PC-9 (cell line): Measurements from ENCODE around the gene C12orf60. TPM values are rescaled to one million over a fixed set of nuclear protein-coding genes. Genes with fewer than 3 reads are reported as not detected.

ENCODE experiments used
- BruUV-seq: library from RNA; stranded (reverse); fragments of 400-500 nt; replicated peaks from 2 replicates; lab custom pipeline; 2021; lab: Mats Ljungman, UMichigan
- CTCF ChIA-PET: fragments of 300-600 bp; sonication (Branson Sonifier 250); formaldehyde crosslinking; loops from one replicate; lab custom pipeline; 2022; ENCODE audit warnings: antibody characterized with exemption; lab: Charles Lee
- POLR2A ChIA-PET: fragments of 300-600 bp; sonication (Branson Sonifier 250); formaldehyde crosslinking; loops from one replicate; lab custom pipeline; 2022; ENCODE audit warnings: antibody characterized with exemption; ENCODE audit not compliant: unreplicated experiment; lab: Charles Lee
- DNase-seq, 2 experiments: peaks; one replicate each; pipeline versions ENCODE4 v3.0.0 to v3.0.0-alpha.2; 2015 to 2022; ENCODE audit warnings: mixed read lengths in 1 of 2
- H2AFZ ChIP-seq: fragments of 200-600 bp; sonication (generic); 2 replicates; pipeline ENCODE4 v1.8.1; 2017; ENCODE audit warnings: antibody characterized with exemption
- H3F3A ChIP-seq: fragments of 200-600 bp; sonication (generic); 2 replicates; pipeline ENCODE4 v1.8.1; 2017; ENCODE audit warnings: antibody characterized with exemption, mild to moderate bottlenecking, low read depth; ENCODE audit not compliant: insufficient read depth
- H3K27ac ChIP-seq: fragments of 200-600 bp; sonication (generic); 2 replicates; pipeline ENCODE4 v1.6.1; 2016; ENCODE audit warnings: mixed run types
- H3K27me3 ChIP-seq: fragments of 200-600 bp; sonication (generic); 2 replicates; pipeline ENCODE4 v1.6.1; 2016; ENCODE audit warnings: low read depth, mixed run types; ENCODE audit not compliant: insufficient read depth
- H3K36me3 ChIP-seq: fragments of 200-600 bp; sonication (generic); 2 replicates; pipeline ENCODE4 v1.6.1; 2016; ENCODE audit warnings: low read depth, mixed run types
- H3K4me1 ChIP-seq: fragments of 200-600 bp; sonication (generic); replicated peaks from 2 replicates; pipeline ENCODE4 v1.6.1; 2016; ENCODE audit warnings: mixed run types; ENCODE audit not compliant: insufficient read depth
- H3K4me2 ChIP-seq: fragments of 200-600 bp; sonication (generic); 2 replicates; pipeline ENCODE4 v1.6.1; 2017; ENCODE audit warnings: mixed run types
- H3K4me3 ChIP-seq: fragments of 200-600 bp; sonication (generic); 2 replicates; pipeline ENCODE4 v1.6.1; 2016; ENCODE audit warnings: mixed run types
- H3K79me2 ChIP-seq: fragments of 200-600 bp; sonication (generic); 2 replicates; pipeline ENCODE4 v1.6.1; 2017; ENCODE audit warnings: low read depth, mixed run types
- H3K9me2 ChIP-seq: fragments of 200-600 bp; sonication (generic); 2 replicates; pipeline ENCODE4 v1.8.1; 2017; ENCODE audit warnings: mild to moderate bottlenecking; ENCODE audit not compliant: insufficient read depth
- H3K9me3 ChIP-seq: fragments of 200-600 bp; sonication (generic); 2 replicates; pipeline ENCODE4 v1.8.1; 2016; ENCODE audit warnings: low read depth; ENCODE audit not compliant: insufficient read depth
- H4K20me1 ChIP-seq: fragments of 200-600 bp; sonication (generic); 2 replicates; pipeline ENCODE4 v1.8.1; 2017; ENCODE audit not compliant: insufficient read depth
- CTCF ChIP-seq: fragments of 200-600 bp; sonication (generic); conservative IDR thresholded peaks from 2 replicates; pipeline ENCODE4 v1.6.1; 2017; ENCODE audit warnings: mixed run types, antibody characterized with exemption, mild to moderate bottlenecking, moderate library complexity
- EZH2 ChIP-seq: fragments of 200-600 bp; sonication (generic); IDR thresholded peaks from 2 replicates; pipeline ENCODE4 v1.8.0; 2017; ENCODE audit warnings: antibody characterized with exemption, low read depth
- intact Hi-C: fragments of 100-400 bp; cut with micrococcal nuclease; formaldehyde crosslinking; loops from one replicate; pipeline ENCODE4 v1.10.0; 2022; ENCODE audit not compliant: unreplicated experiment
- total RNA-seq: library from RNA; stranded (reverse); gene quantifications from 2 replicates; pipeline ENCODE4 v1.2.3, GENCODE V29; 2021

Gene C12orf60
- total RNA-seq, 1 experiment from 2014 or later, result 4.0 TPM

GRCh38 chr12:14774906-14775635 lies 28.4 kb upstream of the C12orf60 start:
- Histone ChIP-seq H3K9me3 (no peaks in the 10 kb centered on the region), H3K4me2 (peak overlapping the region; percentile 88), H3K79me2 (peaks cover 42% of the 10 kb centered on the region), H2AFZ (peak overlapping the region; percentile 83), H3K36me3 (no peaks in the 10 kb centered on the region), H3F3A (peaks cover 40% of the 10 kb centered on the region), H3K4me3 (peak overlapping the region; percentile 91), H4K20me1 (no peaks in the 10 kb centered on the region), H3K27me3 (no peaks in the 10 kb centered on the region), H3K9me2 (no peaks in the 10 kb centered on the region), H3K27ac (peak overlapping the region; percentile 89), H3K4me1 (peaks cover 42% of the 10 kb centered on the region)
- CTCF ChIA-PET, result interaction anchor here (0.6 to 0.7 kb wide), 4 partner anchors 69 to 937 kb away, joined by 3 to 4 read pairs (median 3); no protein-coding TSS in a partner anchor
- TF ChIP-seq CTCF (0 out of 2 replicates have a peak, but pooled peaks have one; percentile 1), EZH2 (no peak)
- no TSS peak for BruUV-seq
- intact Hi-C loops, result loop anchor here (1.0 to 10.0 kb wide), 7 partner anchors 28 to 1110 kb away; partner anchors contain the start of genes ARHGDIB, ATF7IP, C12orf60 and STRAP
- DNase-seq, result peak; percentile 51 to 55
- POLR2A ChIA-PET, result interaction anchor here (0.6 to 1.2 kb wide), 7 partner anchors 9 to 1569 kb away, joined by 3 to 16 read pairs (median 3); no protein-coding TSS in a partner anchor

GRCh38 chr12:14775636-14775980 lies 27.9 kb upstream of the C12orf60 start:
- Histone ChIP-seq H3K4me3 (peak overlapping the region; percentile 91), H4K20me1 (no peaks in the 10 kb centered on the region), H3K27ac (peak overlapping the region; percentile 89), H3K27me3 (no peaks in the 10 kb centered on the region), H3K9me3 (no peaks in the 10 kb centered on the region), H2AFZ (peak overlapping the region; percentile 83; the same call in 1 of the 2 replicates), H3K4me1 (peaks cover 42% of the 10 kb centered on the region), H3K4me2 (peak overlapping the region; percentile 88), H3K9me2 (no peaks in the 10 kb centered on the region), H3K79me2 (peaks cover 37% of the 10 kb centered on the region), H3K36me3 (no peaks in the 10 kb centered on the region), H3F3A (peaks cover 36% of the 10 kb centered on the region)
- DNase-seq, result peak in 1 of 2 experiments; percentile 71
- ChIA-PET CTCF (interaction anchor here (0.6 to 0.7 kb wide), 3 partner anchors 73 to 937 kb away, joined by 3 to 4 read pairs (median 3); no protein-coding TSS in a partner anchor), POLR2A (interaction anchor here (0.6 to 1.2 kb wide), 5 partner anchors 9 to 410 kb away, joined by 3 to 7 read pairs (median 5); no protein-coding TSS in a partner anchor)
- no TSS peak for BruUV-seq
- intact Hi-C loops, result loop anchor here (2.0 to 10.0 kb wide), 4 partner anchors 53 to 1109 kb away; partner anchors contain the start of genes ARHGDIB and STRAP
- TF ChIP-seq CTCF (no peak), EZH2 (no peak)

GRCh38 chr12:14776236-14776961 lies 27.1 kb upstream of the C12orf60 start:
- intact Hi-C loops, result loop anchor here (2.0 to 10.0 kb wide), 3 partner anchors 60 to 1108 kb away; partner anchors contain the start of gene STRAP

More at GRCh38 chr12:14776236-14776961, 27.1 kb upstream of the C12orf60 start:
- Histone ChIP-seq H3K4me3 (peak overlapping the region; percentile 91), H3K27me3 (no peaks in the 10 kb centered on the region), H3K4me1 (peaks cover 41% of the 10 kb centered on the region), H3K79me2 (peaks cover 34% of the 10 kb centered on the region), H2AFZ (no peak overlapping the region), H3K27ac (peak overlapping the region; percentile 89), H3K9me3 (no peaks in the 10 kb centered on the region), H3F3A (peaks cover 36% of the 10 kb centered on the region), H4K20me1 (no peaks in the 10 kb centered on the region), H3K4me2 (peak overlapping the region; percentile 88), H3K36me3 (no peaks in the 10 kb centered on the region), H3K9me2 (no peaks in the 10 kb centered on the region)
- ChIA-PET CTCF (interaction anchor here (0.6 kb wide), 1 partner anchor 78 kb away, joined by 4 read pairs; no protein-coding TSS in a partner anchor), POLR2A (interaction anchor here (0.6 kb wide), 2 partner anchors 410 to 795 kb away, joined by 5 read pairs; no protein-coding TSS in a partner anchor)
- BruUV-seq, result no TSS peak
- DNase-seq, result peak in 1 of 2 experiments; percentile 49
- TF ChIP-seq EZH2, result no peak
- TF ChIP-seq CTCF, result peak; percentile 46; the same call in 1 of the 2 replicates
